HG02970 (cell line): Measurements from ENCODE around the gene GCM1.

Experiments
- ATAC-seq: cut with Tn5 transposase; IDR thresholded peaks from one replicate; pipeline ENCODE4 v1.9.1; 2021; ENCODE audit warnings: mild to moderate bottlenecking, moderate library complexity, moderate number of reproducible peaks; ENCODE audit not compliant: unreplicated experiment, low FRiP score

The GCM1 gene

GRCh38 chr6:53112404-53112803 is 36.2 kb downstream of the GCM1 start:
- ATAC-seq, result no peak

DNA sequence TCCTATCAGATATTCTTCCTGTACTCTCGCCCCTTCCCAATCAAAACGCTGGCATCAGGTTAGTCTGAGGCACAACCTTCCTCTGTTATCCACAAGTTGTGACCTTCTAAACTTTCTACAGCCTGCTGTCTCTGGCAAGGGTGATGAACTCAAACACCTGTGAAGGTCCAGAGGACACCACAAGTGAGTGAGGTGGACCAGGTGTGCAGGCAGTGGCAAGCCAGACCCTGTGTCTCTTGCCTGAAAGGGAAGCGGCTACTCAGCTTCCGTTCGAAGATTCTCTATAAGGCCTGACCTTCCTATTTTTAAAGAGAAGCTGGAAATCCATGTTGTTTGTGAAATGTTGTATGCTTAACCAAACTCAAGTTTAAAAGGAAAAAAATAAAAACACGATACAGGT is 36.8 kb downstream of the GCM1 start:
- ATAC-seq, result no peak

DNA sequence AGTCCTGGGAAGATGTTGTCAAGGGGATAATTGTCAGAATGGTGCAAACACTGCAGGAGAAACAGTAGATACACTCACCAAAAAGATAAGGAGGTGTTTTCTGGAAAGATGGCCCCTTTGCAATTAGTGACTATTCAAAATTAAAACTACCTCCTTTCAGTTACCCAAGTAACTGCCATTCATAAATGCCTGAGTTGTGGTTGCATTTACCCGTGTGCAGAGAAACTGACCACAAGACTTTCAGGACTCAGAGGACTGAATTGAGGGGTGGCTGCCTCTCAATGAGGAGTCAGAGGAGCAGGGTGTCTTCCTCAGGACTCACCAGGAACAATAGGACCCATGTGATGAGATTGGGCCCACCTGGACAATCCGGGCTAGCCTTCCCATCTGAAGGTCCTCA is 39.0 kb downstream of the GCM1 start:
- ATAC-seq, result no peak

DNA sequence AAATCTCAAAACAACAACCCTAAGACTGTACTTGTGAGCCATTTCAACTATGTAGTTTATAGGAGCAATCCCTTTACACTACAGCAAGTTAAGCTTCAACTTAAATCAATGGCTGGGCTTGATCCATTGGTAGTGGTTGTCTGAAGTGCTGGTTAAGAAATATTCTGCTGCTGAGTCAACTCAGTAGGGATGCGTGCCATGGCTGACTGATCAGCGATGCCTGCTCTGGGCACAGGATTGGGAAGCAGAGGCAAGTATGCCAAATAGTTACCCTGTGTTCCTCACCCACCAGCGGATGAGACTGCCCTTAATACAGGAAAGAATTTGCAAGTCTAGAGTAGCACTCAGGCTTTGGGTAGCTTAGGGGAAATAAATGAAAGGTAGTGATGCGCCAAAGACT is 41.5 kb downstream of the GCM1 start:
- no peak for ATAC-seq

GRCh38 chr6:53104916-53105315 is 43.7 kb downstream of the GCM1 start:
- no peak for ATAC-seq

GRCh38 chr6:53103993-53104675 is 44.5 kb downstream of the GCM1 start:
- ATAC-seq, result no peak

- no peak for ATAC-seq
Measured at GRCh38 chr6:53101006-53101405, 47.6 kb downstream of the GCM1 start.

GRCh38 chr6:53100561-53100960 is 48.1 kb downstream of the GCM1 start:
- ATAC-seq, result no peak

- no peak for ATAC-seq
Measured at GRCh38 chr6:53095716-53096115, 52.9 kb downstream of the GCM1 start.

GRCh38 chr6:53095270-53095669 is 53.4 kb downstream of the GCM1 start:
- no peak for ATAC-seq

GRCh38 chr6:53090576-53090975 is 58.1 kb downstream of the GCM1 start:
- no peak for ATAC-seq

DNA sequence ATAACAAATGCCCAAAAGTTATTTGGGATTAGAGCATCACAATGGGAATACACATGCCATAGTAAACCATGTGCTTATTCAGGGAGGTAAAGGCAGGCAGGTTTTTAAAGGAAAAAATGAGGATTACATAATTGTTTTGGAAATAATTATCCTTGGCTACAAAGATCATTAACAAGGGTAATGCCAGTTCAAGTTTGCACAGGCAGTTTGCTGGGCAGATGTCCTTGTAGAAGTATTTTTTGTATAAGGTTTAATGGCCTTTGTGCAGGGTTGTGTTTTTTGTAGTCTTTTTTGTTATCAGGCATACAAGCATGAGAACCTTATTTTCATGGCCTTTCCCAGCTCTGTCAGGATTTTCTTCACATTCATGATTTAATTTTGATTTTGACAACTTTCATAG is 58.7 kb downstream of the GCM1 start:
- no peak for ATAC-seq

DNA sequence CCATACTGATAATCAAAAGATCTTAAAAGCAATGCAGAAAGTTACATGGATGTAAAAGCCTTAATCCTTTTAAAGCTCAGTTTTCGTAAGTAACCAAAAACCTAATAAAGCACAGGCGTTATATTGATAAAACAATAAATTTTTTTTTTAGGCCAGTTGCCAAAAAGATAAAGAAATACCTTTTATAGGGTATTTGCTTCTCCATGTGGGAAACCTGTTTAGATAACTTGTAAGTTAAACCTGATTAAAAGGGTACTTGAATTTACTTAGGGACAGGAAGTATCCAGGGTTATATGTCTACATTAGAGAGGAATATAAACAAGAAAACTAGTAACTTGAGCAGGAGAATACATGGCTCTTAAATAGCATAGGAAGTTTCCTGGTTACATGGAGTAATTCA is 62.3 kb downstream of the GCM1 start:
- no peak for ATAC-seq

- ATAC-seq, result no peak
Measured at GRCh38 chr6:53080813-53081212, 67.8 kb downstream of the GCM1 start.
